Choroid plexus epithelial cell (primary cell): ENCODE results near the gene CLSTN3.
A peak's percentile ranks its signal among the peaks of the same experiment; 100 is the strongest.
"Not testable (repeated sequence)": the region's sequence is repeated elsewhere in the genome, so short reads cannot be mapped to it uniquely, and the experiment has no call there.

ENCODE experiments used
- DNase-seq: peaks from one replicate; pipeline ENCODE4 v3.0.0-alpha.2; 2010; ENCODE audit warnings: low read depth
- H3K4me3 ChIP-seq: 2 replicates; pipeline ENCODE4 v1.5.1; 2011; ENCODE audit warnings: low read depth, mild to moderate bottlenecking, control low read depth, low read length, moderate library complexity
- TF ChIP-seq, protein P1 (sequence below): conservative IDR thresholded peaks from 2 replicates; pipeline ENCODE4 v1.5.1; 2011; ENCODE audit warnings: low read depth, mild to moderate bottlenecking, control low read depth, inconsistent platforms, low read length, moderate library complexity

CLSTN3 gene

DNA sequence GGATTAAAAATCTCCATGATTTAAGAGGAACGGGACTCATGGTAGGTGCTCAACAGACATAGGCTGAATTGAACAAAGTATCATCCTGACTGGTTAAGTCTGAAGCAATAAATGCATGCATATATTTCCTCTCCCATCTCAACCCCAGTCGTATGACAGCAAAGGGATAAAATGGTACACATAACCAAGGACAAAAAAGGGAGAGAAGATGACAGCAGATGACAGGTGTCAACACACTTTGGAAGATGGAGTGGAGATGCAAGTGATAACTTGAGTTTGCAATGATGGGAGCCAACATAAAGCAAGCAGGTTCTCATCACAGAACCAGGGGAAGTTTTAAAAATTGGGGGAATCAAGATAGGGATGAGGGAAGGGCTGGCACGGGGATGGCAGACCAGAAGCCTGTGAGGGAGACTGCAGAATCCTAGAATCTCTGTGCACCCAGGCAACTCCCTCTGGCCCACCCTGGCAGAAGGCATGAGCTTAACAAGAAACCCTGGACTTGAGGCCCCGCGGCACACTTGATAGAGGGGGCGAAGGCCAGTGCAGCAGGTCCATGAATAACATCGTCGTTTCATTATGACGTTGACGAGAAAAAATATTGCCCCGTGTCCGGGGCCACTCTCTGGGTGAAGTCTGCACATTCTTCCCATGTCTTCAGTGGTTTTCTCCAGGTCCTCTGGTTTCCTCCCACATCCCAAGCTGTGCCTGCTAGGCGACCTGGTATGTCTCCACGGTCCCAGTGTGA lies 26.2 kb upstream of the CLSTN3 start:
- no peak overlapping the region for H3K4me3 ChIP-seq
- DNase-seq, result no peak
- TF ChIP-seq, protein P1, sequence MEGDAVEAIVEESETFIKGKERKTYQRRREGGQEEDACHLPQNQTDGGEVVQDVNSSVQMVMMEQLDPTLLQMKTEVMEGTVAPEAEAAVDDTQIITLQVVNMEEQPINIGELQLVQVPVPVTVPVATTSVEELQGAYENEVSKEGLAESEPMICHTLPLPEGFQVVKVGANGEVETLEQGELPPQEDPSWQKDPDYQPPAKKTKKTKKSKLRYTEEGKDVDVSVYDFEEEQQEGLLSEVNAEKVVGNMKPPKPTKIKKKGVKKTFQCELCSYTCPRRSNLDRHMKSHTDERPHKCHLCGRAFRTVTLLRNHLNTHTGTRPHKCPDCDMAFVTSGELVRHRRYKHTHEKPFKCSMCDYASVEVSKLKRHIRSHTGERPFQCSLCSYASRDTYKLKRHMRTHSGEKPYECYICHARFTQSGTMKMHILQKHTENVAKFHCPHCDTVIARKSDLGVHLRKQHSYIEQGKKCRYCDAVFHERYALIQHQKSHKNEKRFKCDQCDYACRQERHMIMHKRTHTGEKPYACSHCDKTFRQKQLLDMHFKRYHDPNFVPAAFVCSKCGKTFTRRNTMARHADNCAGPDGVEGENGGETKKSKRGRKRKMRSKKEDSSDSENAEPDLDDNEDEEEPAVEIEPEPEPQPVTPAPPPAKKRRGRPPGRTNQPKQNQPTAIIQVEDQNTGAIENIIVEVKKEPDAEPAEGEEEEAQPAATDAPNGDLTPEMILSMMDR, result no peak

DNA sequence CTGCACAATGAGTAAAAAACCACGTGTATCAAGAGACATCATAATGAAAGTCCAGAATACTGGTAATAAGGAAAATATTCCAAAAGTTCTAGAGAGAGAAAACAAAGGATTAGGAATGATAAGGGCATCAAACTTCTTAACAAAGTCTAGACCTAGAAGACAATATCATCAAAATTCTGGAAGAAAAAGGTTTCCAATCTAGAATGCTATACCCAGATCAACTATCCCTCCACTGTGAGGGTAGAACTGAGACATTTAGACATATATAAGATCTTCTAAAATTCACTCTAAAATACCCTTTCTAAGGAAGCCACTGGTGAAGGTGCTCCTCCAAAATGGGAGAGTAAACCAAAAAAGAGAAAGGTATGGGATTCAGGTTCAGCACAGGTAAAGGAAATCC lies 24.1 kb upstream of the CLSTN3 start:
- DNase-seq, result no peak
- H3K4me3 ChIP-seq, result peak overlapping the region; percentile 2
- TF ChIP-seq, protein P1, result no peak

DNA sequence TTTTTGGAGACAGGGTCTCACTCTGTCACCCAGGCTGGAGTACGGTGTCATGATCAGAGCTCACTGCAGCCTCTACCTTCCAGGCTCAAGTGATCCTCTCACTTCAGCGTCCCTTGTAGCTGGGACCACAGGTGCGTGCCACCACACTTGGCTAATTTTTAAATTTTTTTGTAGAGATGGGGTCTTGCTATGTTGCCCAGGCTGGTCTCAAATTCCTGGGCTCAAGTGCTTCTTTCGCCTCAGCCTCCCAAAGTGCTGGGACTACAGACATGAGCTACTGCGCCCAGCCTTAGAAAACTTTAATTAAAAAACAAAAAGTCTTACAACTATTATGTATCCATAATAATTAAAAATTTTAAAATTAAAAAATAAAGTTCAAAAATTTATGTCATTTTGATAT lies 23.0 kb upstream of the CLSTN3 start:
- not testable (repeated sequence) for DNase-seq
- peak overlapping the region; percentile 23 for H3K4me3 ChIP-seq

DNA sequence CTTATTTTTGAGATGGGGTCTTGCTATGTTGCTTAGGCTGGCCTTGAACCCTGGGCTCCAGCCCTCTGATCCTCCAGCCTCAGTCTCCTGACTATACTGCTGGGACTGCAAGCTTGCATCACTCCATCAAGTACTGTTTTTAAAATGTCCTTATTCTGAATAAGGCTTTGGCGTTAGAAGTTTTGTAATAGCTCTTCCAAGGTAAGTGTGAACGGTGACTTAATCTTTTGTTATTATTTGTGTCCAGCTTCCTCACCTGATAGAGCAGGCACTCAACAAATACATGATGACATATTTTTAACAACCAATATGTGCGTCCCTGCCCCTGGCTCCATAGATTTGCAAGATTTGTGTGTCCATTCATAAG lies 22.6 kb upstream of the CLSTN3 start:
- H3K4me3 ChIP-seq, result peak overlapping the region; percentile 72
- peak; percentile 41 for DNase-seq
- TF ChIP-seq, protein P1, result no peak

DNA sequence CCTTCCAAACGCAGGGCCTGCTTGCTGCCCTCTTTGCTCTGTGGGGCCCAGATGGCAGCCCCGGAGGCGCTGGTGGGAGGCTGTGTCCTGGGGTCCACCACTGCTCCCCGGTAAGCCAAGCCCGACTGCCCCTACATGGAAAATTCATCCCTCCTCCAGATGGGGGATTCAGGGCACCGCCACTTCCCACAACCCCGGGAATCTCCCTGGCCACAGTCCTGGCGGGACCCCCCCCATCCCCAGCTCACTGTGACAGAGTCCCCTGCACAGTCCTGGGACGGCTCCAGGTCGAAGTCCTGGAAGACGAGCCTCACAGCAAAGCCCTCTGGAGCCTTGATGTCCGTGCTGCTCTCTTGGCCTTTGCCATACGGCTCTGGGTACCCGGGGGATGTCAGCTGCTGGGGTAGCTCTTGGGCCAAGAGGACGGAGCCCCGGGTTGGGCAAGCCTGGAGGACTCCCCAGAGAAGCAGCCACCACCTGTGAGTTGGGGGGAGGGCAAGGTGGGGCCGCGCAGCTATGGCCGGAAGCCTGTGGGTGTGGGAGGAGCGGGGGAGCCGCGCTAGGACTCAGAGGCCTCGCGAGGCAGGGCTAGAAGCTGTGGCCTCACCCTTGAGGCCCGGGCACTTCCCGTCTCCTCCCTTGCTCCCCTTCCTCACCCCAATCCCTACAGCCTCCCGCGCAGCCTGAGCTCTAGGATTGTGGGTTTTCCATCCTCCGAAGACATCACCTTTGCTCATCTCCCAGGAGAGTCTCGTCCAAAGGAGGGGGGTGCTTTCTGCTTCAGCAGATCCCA lies 22.0 kb upstream of the CLSTN3 start:
- peak; percentile 78 for DNase-seq
- H3K4me3 ChIP-seq, result peak overlapping the region; percentile 72
- TF ChIP-seq, protein P1, result no peak

DNA sequence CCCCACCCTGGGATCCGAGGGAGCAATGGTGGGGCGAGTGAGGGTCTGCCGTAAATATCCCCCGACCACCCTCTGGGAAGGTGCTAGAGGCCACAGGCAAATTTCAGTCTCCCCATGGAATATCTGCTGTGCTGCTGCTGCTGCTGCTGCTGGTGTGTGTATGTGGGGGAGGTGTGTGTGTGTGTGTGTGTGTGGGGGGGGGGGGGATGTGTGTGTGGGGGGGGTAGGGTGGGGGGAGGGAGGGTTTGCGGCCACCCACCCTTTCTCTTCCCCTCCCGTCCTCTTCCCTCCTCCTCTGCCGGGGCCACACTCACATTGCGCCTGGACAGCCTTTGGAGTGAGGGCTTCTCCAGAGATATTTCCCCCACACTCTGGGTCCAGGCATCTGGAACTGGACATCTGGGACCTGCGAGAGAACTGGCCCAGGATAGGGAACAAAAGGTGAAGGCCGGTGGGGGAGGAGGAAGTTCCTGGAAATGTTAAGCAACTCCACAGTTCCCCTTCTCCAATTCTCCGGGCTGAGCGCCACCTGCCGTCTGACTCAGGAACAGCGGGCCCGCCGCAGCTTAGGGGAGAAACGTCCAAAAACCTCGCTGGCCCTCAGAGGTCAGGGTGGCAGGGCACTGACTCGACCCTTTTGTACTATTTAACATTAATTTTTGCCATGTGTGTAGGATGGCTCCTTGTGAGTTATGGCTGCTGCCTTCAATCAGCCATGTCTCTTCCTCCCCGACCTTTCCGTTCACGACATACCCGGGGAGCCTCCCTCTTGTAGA lies 21.2 kb upstream of the CLSTN3 start, which contains the start of gene C1RL:
Gene C1RL (minus strand): TSS at position 419 of the 776 bp plus-strand sequence. CDS start 34 bp downstream, at position 385.
- TF ChIP-seq, protein P1, result peak; percentile 99
- peak within 1 kb of the TSS; percentile 72 for H3K4me3 ChIP-seq
- peak; percentile 97 for DNase-seq

DNA sequence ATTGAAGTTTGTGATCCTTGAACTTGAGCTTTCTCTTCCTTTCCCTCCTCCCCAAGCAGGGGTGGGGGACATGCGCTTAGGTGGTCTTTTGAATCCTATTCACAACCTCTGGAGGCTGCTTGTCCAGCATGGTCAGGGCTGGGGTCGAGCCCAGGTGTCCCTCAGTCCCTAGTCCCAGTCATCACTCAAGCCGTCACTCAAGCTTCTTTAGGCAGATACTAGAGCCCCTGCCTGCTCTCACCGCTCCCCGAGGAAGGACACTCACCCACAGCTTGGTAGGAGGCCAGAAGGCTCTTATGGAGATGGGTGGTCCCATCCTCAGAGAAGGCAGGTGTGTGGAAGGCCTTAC lies 20.6 kb upstream of the CLSTN3 start:
- TF ChIP-seq, protein P1, result no peak
- DNase-seq, result no peak
- peak overlapping the region; percentile 72 for H3K4me3 ChIP-seq
